CD14-positive monocyte (primary cell): ENCODE data around the gene SLCO3A1. TPM values are rescaled to one million over a fixed set of nuclear protein-coding genes. Genes with fewer than 3 reads are reported as not detected.

Source experiments
- DNase-seq, 3 donors: peaks; one replicate each; pipeline ENCODE4 v3.0.0-alpha.2; 2011 to 2022
- H2AFZ ChIP-seq: 2 replicates; pipeline ENCODE4 v1.6.0; 2012; ENCODE audit warnings: mild to moderate bottlenecking, low read depth, low read length, inconsistent platforms; ENCODE audit not compliant: insufficient read depth, poor library complexity, severe bottlenecking
- H3K27ac ChIP-seq, 2 donors: 1 replicate in 1 of 2; 2 replicates in 1 of 2; pipeline ENCODE4 v1.5.1; 2012 to 2013; ENCODE audit warnings: low read length in 2 of 2, control low read depth in 1 of 2, inconsistent platforms in 1 of 2, low read depth in 1 of 2, mild to moderate bottlenecking in 1 of 2
- H3K27me3 ChIP-seq, 2 donors: one replicate each; pipeline versions ENCODE4 v1.6.0 to v1.6.1; 2011 to 2013; ENCODE audit warnings: low read length in 2 of 2; ENCODE audit not compliant: control insufficient read depth in 2 of 2, insufficient read depth in 2 of 2
- H3K36me3 ChIP-seq, 2 donors: replicated peaks in 1 of 2; 1 replicate in 1 of 2; 2 replicates in 1 of 2; pipeline versions ENCODE4 v1.5.1 to v1.6.1; 2012 to 2013; ENCODE audit warnings: low read length in 2 of 2, control low read depth in 1 of 2, inconsistent platforms in 1 of 2, mild to moderate bottlenecking in 1 of 2; ENCODE audit not compliant: insufficient read depth in 2 of 2, control insufficient read depth in 1 of 2
- H3K4me1 ChIP-seq, 2 donors: 1 replicate in 1 of 2; 2 replicates in 1 of 2; pipeline versions ENCODE4 v1.5.1 to v1.6.1; 2012 to 2013; ENCODE audit warnings: low read length in 2 of 2, control low read depth in 1 of 2, inconsistent platforms in 1 of 2, mild to moderate bottlenecking in 1 of 2, moderate library complexity in 1 of 2; ENCODE audit not compliant: insufficient read depth in 2 of 2, control insufficient read depth in 1 of 2
- H3K4me2 ChIP-seq: replicated peaks from 2 replicates; pipeline ENCODE3; 2012; ENCODE audit warnings: low read length, moderate library complexity, mild to moderate bottlenecking; ENCODE audit not compliant: poor library complexity, severe bottlenecking; ENCODE audit errors: extremely low read depth
- H3K4me3 ChIP-seq, 3 experiments: fragments of 200-600 bp in 1 of 3; sonication (generic) in 1 of 3; replicated peaks in 1 of 3; 1 replicate in 2 of 3; 2 replicates in 1 of 3; pipeline ENCODE4 v1.5.1; 2011 to 2013; ENCODE audit warnings: low read length in 3 of 3, mild to moderate bottlenecking in 3 of 3, control low read depth in 2 of 3, low read depth in 2 of 3, inconsistent platforms in 1 of 3, moderate library complexity in 1 of 3
- H3K79me2 ChIP-seq: 2 replicates; pipeline ENCODE4 v1.6.0; 2012; ENCODE audit warnings: mild to moderate bottlenecking, control low read depth, inconsistent platforms, low read length, moderate library complexity; ENCODE audit not compliant: insufficient read depth
- H3K9ac ChIP-seq: 2 replicates; pipeline ENCODE4 v1.6.0; 2017; ENCODE audit warnings: low read length, mild to moderate bottlenecking; ENCODE audit not compliant: insufficient read depth, poor library complexity, severe bottlenecking
- H3K9me3 ChIP-seq, 2 donors: replicated peaks in 1 of 2; 1 replicate in 1 of 2; 2 replicates in 1 of 2; pipeline versions ENCODE4 v1.5.1 to v1.6.1; 2012 to 2013; ENCODE audit warnings: low read length in 2 of 2, control low read depth in 1 of 2; ENCODE audit not compliant: control insufficient read depth in 1 of 2, insufficient read depth in 1 of 2
- H4K20me1 ChIP-seq: 2 replicates; pipeline ENCODE4 v1.6.0; 2012; ENCODE audit warnings: mild to moderate bottlenecking, low read length, control low read depth, moderate library complexity; ENCODE audit not compliant: insufficient read depth
- H3K27ac Mint-ChIP-seq, 7 donors: one replicate each; pipeline ENCODE4 v1.8.0; 2020; ENCODE audit warnings: mild to moderate bottlenecking in 7 of 7, mixed read lengths in 7 of 7, moderate library complexity in 6 of 7, inconsistent platforms in 2 of 7
- H3K27me3 Mint-ChIP-seq, 3 donors: one replicate each; pipeline ENCODE4 v1.8.0; 2021 to 2022; ENCODE audit warnings: low read depth in 3 of 3, mild to moderate bottlenecking in 3 of 3, mixed read lengths in 3 of 3, moderate library complexity in 3 of 3, inconsistent platforms in 1 of 3
- H3K36me3 Mint-ChIP-seq, 2 donors: one replicate each; pipeline ENCODE4 v1.8.0; 2020; ENCODE audit warnings: mixed read lengths in 2 of 2, inconsistent platforms in 1 of 2, mild to moderate bottlenecking in 1 of 2
- H3K4me1 Mint-ChIP-seq: one replicate; pipeline ENCODE4 v1.8.0; 2020; ENCODE audit warnings: mild to moderate bottlenecking, mixed read lengths
- H3K4me3 Mint-ChIP-seq, 2 donors: one replicate each; pipeline ENCODE4 v1.8.0; 2020; ENCODE audit warnings: mild to moderate bottlenecking in 2 of 2, mixed read lengths in 2 of 2, moderate library complexity in 1 of 2
- H3K9me3 Mint-ChIP-seq, 7 donors: one replicate each; pipeline ENCODE4 v1.8.0; 2020 to 2022; ENCODE audit warnings: mixed read lengths in 7 of 7, mild to moderate bottlenecking in 6 of 7, moderate library complexity in 6 of 7, inconsistent platforms in 2 of 7
- WGBS: methylation state at CpG from one replicate; pipeline ENCODE4 v1.1.5; 2013; ENCODE audit warnings: missing lambda C conversion rate; ENCODE audit not compliant: insufficient coverage; 5-methylcytosine and 5-hydroxymethylcytosine counted together
- intact Hi-C, 2 donors: fragments of 100-400 bp; cut with micrococcal nuclease; formaldehyde crosslinking; loops; one replicate each; pipeline versions ENCODE4 v1.15.0 to v1.15.1; 2023
- polyA plus RNA-seq, 3 donors: library from polyadenylated mRNA; depleted of rRNA in 1 of 3; unstranded in 2 of 3; stranded (reverse) in 1 of 3; fragments of 300-500 nt in 2 of 3; fragments of >200 nt in 1 of 3; fragmentation: Illumina TruSeq in 2 of 3; gene quantifications; 1 replicate in 2 of 3; 2 replicates in 1 of 3; pipeline ENCODE4 v1.2.3, GENCODE V29; 2012 to 2021
- TF ChIP-seq, protein P1 (sequence below): fragments of 200-600 bp; IDR thresholded peaks from one replicate; pipeline ENCODE4 v1.8.0; 2022; ENCODE audit warnings: antibody characterized with exemption, mild to moderate bottlenecking

SLCO3A1 gene
- polyA plus RNA-seq, 3 donors = 53.7 to 76.2 (median 62.8) TPM

DNA sequence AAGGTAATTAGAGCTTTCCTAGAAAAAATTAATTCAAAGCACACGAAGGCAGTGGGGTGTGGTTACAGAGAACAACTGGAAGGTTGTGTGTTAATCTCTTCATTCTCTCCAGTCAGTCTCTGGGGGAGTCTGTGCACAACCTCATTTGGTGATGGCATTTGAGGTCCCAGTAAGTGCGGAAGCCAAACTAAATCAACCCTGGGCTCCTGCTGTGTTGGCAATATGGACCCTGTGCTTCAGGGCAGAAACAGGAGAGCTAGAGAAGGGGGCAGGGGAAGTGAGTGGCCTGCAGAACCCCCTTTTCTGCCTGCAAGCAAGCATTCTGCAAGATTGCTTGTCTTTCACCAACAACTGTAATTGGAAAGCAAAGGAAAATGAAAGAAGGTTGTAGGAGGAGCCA, 344.2 kb downstream of the SLCO3A1 start:
- H3K36me3 ChIP-seq = no peaks in the 10 kb centered on the region
- H3K9ac ChIP-seq = no peak overlapping the region
- H3K27me3 Mint-ChIP-seq = peaks cover under 1 to 7% (median 4%) of the 10 kb centered on the region in 3 donors
- intact Hi-C loops = no loop called here
- no peaks in the 10 kb centered on the region for H3K36me3 Mint-ChIP-seq
- H3K9me3 ChIP-seq = no peaks in the 10 kb centered on the region
- H3K27ac Mint-ChIP-seq = no peak overlapping the region
- H3K4me2 ChIP-seq = no peak overlapping the region
- WGBS = 100% methylated on average over 1 of the region's 2 CpGs
- no peaks in the 10 kb centered on the region for H3K4me1 Mint-ChIP-seq
- no peak overlapping the region for H3K4me3 ChIP-seq
- no peak overlapping the region for H3K4me3 Mint-ChIP-seq
- no peak overlapping the region for H2AFZ ChIP-seq
- no peaks in the 10 kb centered on the region for H4K20me1 ChIP-seq
- H3K27ac ChIP-seq = no peak overlapping the region
- H3K9me3 Mint-ChIP-seq = peaks cover 0 to 6% (median 4%) of the 10 kb centered on the region in 7 donors
- H3K4me1 ChIP-seq = no peaks in the 10 kb centered on the region
- DNase-seq = no peak
- H3K27me3 ChIP-seq = no peaks in the 10 kb centered on the region
- H3K79me2 ChIP-seq = no peaks in the 10 kb centered on the region
- TF ChIP-seq, protein P1, sequence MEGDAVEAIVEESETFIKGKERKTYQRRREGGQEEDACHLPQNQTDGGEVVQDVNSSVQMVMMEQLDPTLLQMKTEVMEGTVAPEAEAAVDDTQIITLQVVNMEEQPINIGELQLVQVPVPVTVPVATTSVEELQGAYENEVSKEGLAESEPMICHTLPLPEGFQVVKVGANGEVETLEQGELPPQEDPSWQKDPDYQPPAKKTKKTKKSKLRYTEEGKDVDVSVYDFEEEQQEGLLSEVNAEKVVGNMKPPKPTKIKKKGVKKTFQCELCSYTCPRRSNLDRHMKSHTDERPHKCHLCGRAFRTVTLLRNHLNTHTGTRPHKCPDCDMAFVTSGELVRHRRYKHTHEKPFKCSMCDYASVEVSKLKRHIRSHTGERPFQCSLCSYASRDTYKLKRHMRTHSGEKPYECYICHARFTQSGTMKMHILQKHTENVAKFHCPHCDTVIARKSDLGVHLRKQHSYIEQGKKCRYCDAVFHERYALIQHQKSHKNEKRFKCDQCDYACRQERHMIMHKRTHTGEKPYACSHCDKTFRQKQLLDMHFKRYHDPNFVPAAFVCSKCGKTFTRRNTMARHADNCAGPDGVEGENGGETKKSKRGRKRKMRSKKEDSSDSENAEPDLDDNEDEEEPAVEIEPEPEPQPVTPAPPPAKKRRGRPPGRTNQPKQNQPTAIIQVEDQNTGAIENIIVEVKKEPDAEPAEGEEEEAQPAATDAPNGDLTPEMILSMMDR = no peak

DNA sequence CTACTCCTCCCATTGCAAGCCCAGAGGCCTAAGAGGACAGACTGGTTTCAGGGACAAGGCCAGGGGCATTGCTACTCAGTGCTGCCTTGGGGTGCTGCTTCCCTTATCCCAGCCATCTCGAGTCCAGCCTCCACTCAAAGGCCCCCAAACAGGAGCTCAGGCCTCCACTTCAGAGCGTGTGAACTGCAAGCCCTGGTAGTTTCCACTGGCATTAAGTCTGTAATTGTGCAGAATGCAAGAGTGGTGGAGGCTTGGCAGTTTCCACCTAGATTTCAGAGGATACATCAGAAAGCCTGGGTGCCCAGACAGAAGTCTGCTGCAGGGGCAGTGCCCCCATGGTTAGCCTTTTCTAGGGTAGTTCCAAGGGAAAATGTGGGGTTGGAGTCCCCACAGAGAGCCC, 347.4 kb downstream of the SLCO3A1 start:
- no peak overlapping the region for H3K27ac ChIP-seq
- DNase-seq = no peak
- no peaks in the 10 kb centered on the region for H3K36me3 ChIP-seq
- no peak overlapping the region for H3K4me2 ChIP-seq
- no peaks in the 10 kb centered on the region for H3K9me3 ChIP-seq
- H4K20me1 ChIP-seq = no peaks in the 10 kb centered on the region
- no peak overlapping the region for H3K9ac ChIP-seq
- TF ChIP-seq, protein P1 = no peak
- Mint-ChIP-seq H3K4me3 (no peak overlapping the region), H3K36me3 (no peaks in the 10 kb centered on the region), H3K4me1 (no peaks in the 10 kb centered on the region), H3K27me3 (peaks cover 0 to 7% (median 4%) of the 10 kb centered on the region in 3 donors), H3K27ac (no peak overlapping the region), H3K9me3 (peaks cover 0 to 9% (median 5%) of the 10 kb centered on the region in 7 donors)
- intact Hi-C loops = no loop called here
- WGBS = 67% methylated on average over 2 of the region's 2 CpGs
- H3K27me3 ChIP-seq = no peaks in the 10 kb centered on the region
- no peak overlapping the region for H3K4me3 ChIP-seq
- no peaks in the 10 kb centered on the region for H3K4me1 ChIP-seq
- H3K79me2 ChIP-seq = no peaks in the 10 kb centered on the region
- H2AFZ ChIP-seq = no peak overlapping the region
